ENCODE data around the gene CFAP141.

The CFAP141 gene

GRCh38 chr1:154174654-154175053 lies 31.5 kb downstream of the CFAP141 start:
- DNase-seq (ENCODE audit: low read depth in 2 of 3, low spot score in 2 of 3) = no peak

DNA sequence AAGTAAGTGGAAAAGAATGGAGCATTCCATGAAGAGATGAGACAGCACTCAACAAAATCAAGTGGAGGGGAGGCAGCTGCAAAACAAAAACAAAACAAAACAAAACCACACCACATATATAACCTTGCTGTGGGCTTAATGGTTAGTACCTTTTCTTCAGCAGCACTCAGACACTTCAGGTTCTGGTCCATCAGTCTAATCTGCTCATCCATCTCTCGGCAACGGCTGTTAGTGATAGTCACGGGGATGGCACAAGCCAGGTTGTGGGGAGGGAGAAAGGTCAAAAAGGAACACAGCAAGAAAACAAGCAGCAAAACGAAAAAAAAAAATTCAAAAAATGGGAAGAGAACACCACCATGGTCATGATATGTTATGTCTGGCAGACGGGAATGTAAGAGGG lies 34.3 kb downstream of the CFAP141 start:
- no peak for DNase-seq (ENCODE audit: low read depth in 2 of 3, low spot score in 2 of 3)

DNA sequence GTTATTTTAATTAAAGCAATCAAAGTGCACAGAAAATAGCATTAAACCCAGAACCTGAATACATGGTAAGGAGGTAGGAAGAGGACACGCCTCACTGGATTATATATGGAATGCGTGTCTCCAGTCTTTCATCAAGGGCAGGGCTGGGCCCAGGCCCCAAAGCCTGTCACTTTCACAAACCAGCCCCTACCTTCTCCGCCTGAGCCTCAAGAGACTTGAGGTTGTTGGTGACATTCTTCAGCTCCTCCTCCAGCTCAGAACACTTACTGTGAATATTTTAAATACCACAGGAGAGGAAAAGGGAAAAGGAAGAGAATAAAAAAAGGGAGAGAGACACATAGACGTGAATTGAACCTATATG lies 34.9 kb downstream of the CFAP141 start:
- no peak for DNase-seq (ENCODE audit: low read depth in 2 of 3, low spot score in 2 of 3)

DNA sequence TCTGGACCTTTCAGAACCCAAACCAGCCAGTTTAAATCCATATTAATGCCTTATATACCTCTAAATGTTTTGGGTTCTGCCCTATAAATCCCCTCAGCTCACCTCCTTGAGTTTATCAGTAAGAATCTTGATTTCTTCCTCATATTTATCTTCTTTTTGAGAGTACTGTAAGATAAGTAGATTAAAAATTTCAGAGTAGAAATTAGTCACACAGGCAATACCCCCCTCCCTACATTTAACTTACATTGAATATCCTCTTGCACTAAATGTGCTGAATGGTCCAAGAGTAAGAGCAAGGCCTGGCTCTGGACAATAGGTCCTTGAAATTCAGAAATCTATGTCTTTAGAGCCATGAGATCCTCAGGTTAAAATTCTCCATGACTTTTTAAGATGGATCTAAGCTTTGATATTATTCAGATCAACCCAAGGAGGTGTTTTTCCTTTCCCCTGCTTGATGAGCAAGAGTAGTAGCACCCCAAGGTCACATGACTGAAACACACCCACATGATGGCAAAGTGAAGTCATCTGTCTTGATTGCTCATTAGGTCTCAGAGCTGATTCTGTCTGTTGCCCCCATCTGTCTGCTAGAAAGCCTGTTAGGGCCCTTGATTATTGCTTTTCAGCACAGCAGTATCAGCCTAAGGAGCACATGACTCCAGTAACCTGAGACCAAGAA lies 35.4 kb downstream of the CFAP141 start:
- no peak for DNase-seq (ENCODE audit: low read depth in 2 of 3, low spot score in 2 of 3)

DNA sequence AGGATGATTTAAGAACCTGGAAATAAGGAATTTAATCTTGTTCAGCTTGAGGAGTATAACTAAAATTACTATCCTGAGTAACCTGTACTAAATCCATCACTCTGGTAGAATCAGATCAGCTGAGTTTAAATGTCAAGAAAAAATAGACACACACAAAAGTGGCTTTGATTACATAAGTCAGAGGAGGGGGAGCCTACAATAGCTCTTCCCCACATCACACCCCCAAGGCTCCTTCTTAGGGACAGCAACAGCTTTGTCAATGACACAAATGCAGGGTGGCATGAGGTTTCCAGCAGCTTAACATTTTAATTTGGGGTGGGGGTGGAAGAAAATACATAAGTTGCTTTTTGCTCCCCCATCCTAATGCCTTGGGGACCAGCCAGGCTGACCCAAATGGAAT lies 38.7 kb downstream of the CFAP141 start:
- DNase-seq (ENCODE audit: low read depth in 2 of 3, low spot score in 2 of 3) = no peak

- DNase-seq (ENCODE audit: low read depth in 2 of 3, low spot score in 2 of 3) = no peak
Measured at GRCh38 chr1:154166207-154166606, 39.9 kb downstream of the CFAP141 start.

DNA sequence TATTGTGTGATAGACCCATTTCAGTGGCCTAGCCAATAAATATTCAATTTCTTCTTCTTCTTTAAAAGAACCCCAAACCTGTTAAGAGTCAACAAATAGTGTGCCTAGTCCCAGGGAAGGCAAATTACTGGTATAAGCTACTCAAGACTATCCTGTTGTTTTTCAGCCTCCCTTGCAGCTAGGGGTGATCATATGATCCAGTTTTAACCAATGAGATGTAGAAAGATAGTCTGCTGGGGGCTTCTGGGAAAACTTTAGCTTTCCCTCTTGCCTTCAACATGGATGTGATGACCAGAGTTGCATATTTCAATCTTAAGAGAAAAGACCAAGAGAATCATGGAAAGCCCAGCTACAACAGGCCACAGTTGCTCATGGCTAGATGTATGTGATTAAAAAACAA lies 46.6 kb downstream of the CFAP141 start:
- no peak for DNase-seq (ENCODE audit: low read depth in 2 of 3, low spot score in 2 of 3)

DNA sequence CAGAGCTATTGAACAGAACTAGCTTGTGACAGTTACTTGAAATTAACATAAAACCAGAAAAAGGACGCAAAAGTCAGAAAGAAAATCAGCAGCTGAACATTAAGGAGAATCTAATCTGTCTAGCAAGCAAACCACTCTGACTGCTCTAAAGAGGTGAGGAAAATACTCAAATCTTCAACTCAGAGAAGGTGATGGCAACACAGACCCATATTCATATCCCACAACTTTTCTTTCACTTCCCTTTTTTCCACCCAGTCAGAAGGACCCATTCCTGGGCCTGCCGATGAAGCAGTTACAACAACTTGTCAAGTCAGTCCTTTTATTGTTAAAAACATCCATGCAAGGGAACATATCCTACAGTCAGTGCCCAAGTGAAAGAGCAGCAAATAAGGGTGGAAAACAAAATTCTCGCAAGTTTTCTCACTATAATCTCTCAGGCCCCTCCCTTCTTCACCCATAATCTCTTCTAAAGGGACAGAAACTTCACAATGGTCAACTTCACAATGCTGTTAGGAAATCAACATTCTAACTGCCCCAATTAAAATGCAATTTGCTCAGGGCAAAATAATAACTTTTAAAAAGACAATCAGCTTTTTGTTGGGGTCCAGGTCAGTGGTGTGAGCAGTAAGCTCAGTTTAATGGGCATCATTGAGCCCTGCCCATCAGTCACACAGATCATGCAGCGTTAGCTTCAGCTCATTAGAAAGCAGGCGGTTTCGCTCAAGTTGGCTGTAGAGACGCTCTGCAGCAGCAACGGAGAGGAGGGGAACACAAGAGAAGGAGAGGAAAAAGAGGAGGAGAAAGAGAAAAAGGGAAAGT lies 47.6 kb downstream of the CFAP141 start:
- DNase-seq (ENCODE audit: low read depth in 2 of 3, low spot score in 2 of 3) = no peak

DNA sequence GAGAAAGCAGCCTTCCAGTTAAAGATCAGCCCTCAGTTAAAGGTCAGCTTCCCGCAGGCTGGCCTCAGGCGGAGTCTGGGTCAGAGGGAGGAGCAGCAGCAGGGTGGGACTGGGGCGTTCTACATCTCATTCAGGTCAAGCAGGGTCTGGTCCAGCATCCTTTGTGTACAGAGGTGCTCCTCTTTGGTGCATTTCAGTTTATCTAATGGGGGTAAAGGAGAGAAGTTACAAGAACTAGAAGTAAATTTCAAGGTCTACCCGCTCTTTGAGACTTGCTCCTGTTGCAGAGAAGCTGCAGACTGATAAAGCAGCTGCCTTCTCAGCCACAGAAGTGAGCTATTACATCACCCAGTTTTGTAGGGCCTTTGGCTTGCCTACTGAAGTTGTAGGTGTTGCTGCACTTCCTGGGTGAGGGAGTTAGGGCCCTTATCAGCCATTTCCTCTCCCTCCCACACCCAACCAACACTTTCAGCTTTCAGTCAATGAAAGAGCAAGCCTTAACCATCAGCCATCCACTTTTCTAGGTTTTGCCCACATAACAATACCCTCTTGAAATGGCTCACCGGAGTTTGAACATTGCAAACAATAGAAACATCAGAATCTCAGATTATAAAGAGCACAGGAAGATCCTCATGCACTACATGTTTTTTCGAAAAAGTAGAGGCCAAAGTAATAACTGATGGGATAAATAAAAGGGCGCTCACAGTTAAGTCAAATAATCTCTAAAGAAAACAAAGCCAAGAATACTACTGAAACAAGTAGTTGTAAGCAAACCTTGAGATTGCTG lies 48.4 kb downstream of the CFAP141 start:
- DNase-seq (ENCODE audit: low read depth in 2 of 3, low spot score in 2 of 3) = peak; percentile 9 to 48 (median 42)

DNA sequence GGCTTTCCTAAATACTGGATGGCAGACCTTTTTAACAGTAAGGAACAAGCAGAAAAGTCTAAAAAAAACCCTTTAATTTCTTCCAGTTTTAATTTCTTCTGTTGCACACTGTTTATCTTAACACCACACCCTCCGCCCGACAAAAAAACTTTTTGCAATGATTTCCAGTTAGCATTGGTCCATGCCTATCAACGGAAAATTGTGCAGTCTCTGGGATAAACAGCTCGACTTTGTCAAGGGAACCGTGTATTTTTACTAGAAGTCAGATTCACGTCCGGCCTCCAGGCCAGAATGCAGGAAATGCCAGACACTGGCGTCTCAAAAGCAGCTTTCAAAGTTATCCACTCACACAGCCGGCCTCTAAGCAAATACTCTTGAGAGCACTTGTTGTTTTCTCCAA lies 50.9 kb downstream of the CFAP141 start:
- no peak for DNase-seq (ENCODE audit: low read depth in 2 of 3, low spot score in 2 of 3)

GRCh38 chr1:154154534-154155191 lies 51.5 kb downstream of the CFAP141 start, which contains the start of gene NUP210L:
TSS of gene NUP210L (minus strand) at chr1:154155073.
- no peak for DNase-seq (ENCODE audit: low read depth in 2 of 3, low spot score in 2 of 3)

DNA sequence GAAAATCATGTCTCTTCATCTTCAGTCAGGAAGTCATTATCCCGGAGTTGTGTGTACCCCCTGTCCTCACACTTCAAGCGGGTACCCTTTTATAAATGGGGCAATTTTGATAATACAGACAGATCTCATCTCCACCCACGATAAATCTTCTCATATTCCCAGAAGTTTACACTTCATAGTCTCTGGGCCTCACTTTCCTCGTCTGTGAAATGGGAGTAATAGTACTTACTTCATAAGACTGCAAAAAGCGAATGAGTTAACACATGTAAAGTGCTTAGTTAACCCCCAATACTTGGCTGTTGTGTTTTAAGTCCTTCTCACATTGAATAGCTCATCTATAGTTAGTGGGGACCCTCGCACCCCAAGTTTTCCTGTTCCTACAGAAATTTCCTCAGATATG lies 52.1 kb downstream of the CFAP141 start:
- no peak for DNase-seq (ENCODE audit: low read depth in 2 of 3, low spot score in 2 of 3)

DNA sequence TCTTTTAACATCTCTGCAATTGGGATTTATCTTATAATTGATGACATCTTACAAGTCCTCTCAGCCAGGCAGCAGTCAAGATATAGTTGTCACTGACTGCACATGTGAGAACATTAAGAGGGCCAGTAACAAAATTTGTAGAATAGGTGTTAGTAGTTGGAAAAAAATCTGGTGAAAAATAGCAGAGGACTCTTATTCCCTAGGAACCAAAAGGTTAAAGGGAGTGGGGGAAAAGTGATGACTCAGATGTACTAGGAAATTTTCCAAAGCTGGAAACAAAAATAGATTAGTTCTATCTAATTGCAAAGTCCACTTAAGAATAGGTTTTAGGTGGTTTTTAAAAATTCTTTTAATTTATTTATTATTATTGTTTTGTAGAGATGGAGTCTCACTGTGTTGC lies 54.8 kb downstream of the CFAP141 start:
- DNase-seq (ENCODE audit: low read depth in 2 of 3, low spot score in 2 of 3) = no peak

Measured in activated CD8-positive, alpha-beta memory T cell treated with anti-CD3 and anti-CD28 coated beads for 48 hours (primary cell).